Stimulated activated CD4-positive, alpha-beta T cell treated with anti-CD3 and anti-CD28 coated beads, Interleukin-1b, Interleukin-23, amount 100 ng/mL, for 4 hours (primary cell): ENCODE measurements around the gene CTNS.
"Not testable (repeated sequence)": the region's sequence is repeated elsewhere in the genome, so short reads cannot be mapped to it uniquely, and the experiment has no call there.

Experiments
- DNase-seq, 2 donors: peaks; one replicate each; pipeline ENCODE4 v3.0.0-alpha.2; 2020; ENCODE audit warnings: low read depth in 2 of 2

Gene CTNS

GRCh38 chr17:3685174-3685573 lies 48.6 kb downstream of the CTNS start:
- no peak for DNase-seq

- no peak for DNase-seq
Measured at GRCh38 chr17:3688027-3688553, 51.5 kb downstream of the CTNS start.

- no peak for DNase-seq
Measured at GRCh38 chr17:3688852-3689261, 52.3 kb downstream of the CTNS start.

- DNase-seq = no peak
Measured at GRCh38 chr17:3689262-3690093, 52.9 kb downstream of the CTNS start.

- DNase-seq = no peak
Measured at GRCh38 chr17:3690094-3690715, 53.6 kb downstream of the CTNS start.

- no peak for DNase-seq
Measured at GRCh38 chr17:3691617-3692067, 55.1 kb downstream of the CTNS start.

GRCh38 chr17:3692346-3692745 lies 55.8 kb downstream of the CTNS start:
- DNase-seq = no peak

- no peak for DNase-seq
Measured at GRCh38 chr17:3693141-3693540, 56.6 kb downstream of the CTNS start.

GRCh38 chr17:3693829-3694231 lies 57.3 kb downstream of the CTNS start:
- DNase-seq = no peak

GRCh38 chr17:3695129-3695722 lies 58.7 kb downstream of the CTNS start:
- no peak for DNase-seq

- peak in 1 of 2 donors; percentile 35 for DNase-seq
Measured at GRCh38 chr17:3695723-3696411, 59.3 kb downstream of the CTNS start, which contains the start of gene P2RX5. Gene P2RX5, minus strand, starts transcription at chr17:3696155. Its CDS starts 150 bp downstream, at chr17:3696005.

GRCh38 chr17:3697103-3697476 lies 60.5 kb downstream of the CTNS start:
- DNase-seq = no peak

- no peak for DNase-seq
Measured at GRCh38 chr17:3698139-3698538, 61.6 kb downstream of the CTNS start.

- DNase-seq = no peak
Measured at GRCh38 chr17:3699951-3700350, 63.4 kb downstream of the CTNS start.

- not testable (repeated sequence) for DNase-seq
Measured at GRCh38 chr17:3702041-3702539, 65.5 kb downstream of the CTNS start.

GRCh38 chr17:3704931-3705717 lies 68.6 kb downstream of the CTNS start:
- no peak for DNase-seq

- DNase-seq = not testable (repeated sequence)
Measured at GRCh38 chr17:3705718-3705984, 69.1 kb downstream of the CTNS start.

GRCh38 chr17:3708366-3708765 lies 71.8 kb downstream of the CTNS start:
- DNase-seq = no peak

GRCh38 chr17:3710951-3711383 lies 74.4 kb downstream of the CTNS start:
- DNase-seq = peak; percentile 23 to 53
